GM23338 (cell line): ENCODE measurements around the gene BRD9.

Source experiments
- CTCF ChIP-seq, 2 experiments: fragments of 200-600 bp in 1 of 2; sonication (generic) in 1 of 2; conservative IDR thresholded peaks; 2 replicates each; pipeline versions ENCODE4 v1.5.1 to v1.6.1; 2016 to 2017; ENCODE audit warnings: antibody characterized with exemption in 2 of 2, low read depth in 2 of 2, mild to moderate bottlenecking in 2 of 2, moderate library complexity in 1 of 2
- EZH2 ChIP-seq: fragments of 200-600 bp; sonication (generic); IDR thresholded peaks from one replicate; pipeline ENCODE4 v1.8.0; 2017; ENCODE audit warnings: antibody characterized with exemption, mild to moderate bottlenecking, low read depth; ENCODE audit not compliant: unreplicated experiment
- POLR2AphosphoS5 ChIP-seq: IDR thresholded peaks from 2 replicates; pipeline ENCODE4 v1.6.1; 2016; ENCODE audit warnings: antibody characterized with exemption, low read depth

- TF ChIP-seq CTCF (conservative IDR thresholded peaks at IDR 0.05; ENCODE audit: low read depth in 2 of 2) (no peak), EZH2 (no peak), POLR2AphosphoS5 (no peak)
Observed at GRCh38 chr5:873328-873727, 19.3 kb downstream of the BRD9 start.
